ENCODE measurements around the gene CYP17A1.
"Not testable (repeated sequence)": the region's sequence is repeated elsewhere in the genome, so short reads cannot be mapped to it uniquely, and the experiment has no call there.

The CYP17A1 gene

DNA sequence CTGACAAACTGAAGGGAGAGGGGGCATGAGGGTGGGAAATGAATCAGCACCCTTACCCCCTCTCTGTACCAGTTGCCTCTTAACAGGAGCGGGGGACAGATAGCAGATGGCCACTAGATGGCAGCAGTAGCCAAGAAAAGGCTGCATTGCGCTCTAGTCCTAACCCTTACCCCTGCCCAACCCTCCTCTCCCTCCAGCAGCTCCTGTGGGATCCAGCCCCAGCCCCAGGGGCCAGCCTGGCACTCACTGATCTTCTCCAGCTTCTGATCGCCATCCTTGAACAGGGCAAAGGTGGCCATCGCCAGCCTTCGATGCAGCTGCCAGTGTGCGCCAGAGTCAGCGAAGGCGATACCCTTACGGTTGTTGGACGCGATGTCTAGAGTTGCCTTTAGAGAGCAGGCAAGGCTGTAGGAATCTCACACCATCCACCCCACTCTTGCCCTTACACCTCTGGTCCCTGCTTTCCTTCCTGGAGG, 2.2 kb downstream of the CYP17A1 start:
- DNase-seq (ENCODE audit: low spot score), result peak; percentile 78

- DNase-seq (ENCODE audit: low spot score), result no peak
Measured at GRCh38 chr10:102834143-102834542, 3.1 kb downstream of the CYP17A1 start.

- no peak for DNase-seq (ENCODE audit: low spot score)
Measured at GRCh38 chr10:102832987-102833386, 4.2 kb downstream of the CYP17A1 start.

DNA sequence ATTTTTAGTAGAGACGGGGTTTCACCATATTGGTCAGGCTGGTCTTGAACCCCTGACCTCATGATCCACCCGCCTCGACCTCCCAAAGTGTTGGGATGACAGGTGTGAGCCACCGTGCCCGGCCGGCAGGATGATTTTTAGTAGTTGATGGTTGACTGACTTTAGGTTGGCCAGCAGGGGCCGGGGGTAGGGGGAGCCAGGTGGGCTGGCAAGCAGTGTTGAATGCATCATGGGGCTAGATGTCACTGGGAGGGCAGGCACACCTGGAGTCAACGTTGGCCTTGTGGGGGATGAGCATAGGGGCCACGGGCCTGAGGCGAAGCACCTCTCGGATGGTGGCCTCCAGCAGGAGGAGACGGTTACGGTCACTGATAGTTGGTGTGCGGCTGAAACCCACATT, 5.0 kb downstream of the CYP17A1 start:
- no peak for DNase-seq (ENCODE audit: low spot score)

GRCh38 chr10:102831322-102832071, 5.7 kb downstream of the CYP17A1 start:
- DNase-seq (ENCODE audit: low spot score), result no peak

DNA sequence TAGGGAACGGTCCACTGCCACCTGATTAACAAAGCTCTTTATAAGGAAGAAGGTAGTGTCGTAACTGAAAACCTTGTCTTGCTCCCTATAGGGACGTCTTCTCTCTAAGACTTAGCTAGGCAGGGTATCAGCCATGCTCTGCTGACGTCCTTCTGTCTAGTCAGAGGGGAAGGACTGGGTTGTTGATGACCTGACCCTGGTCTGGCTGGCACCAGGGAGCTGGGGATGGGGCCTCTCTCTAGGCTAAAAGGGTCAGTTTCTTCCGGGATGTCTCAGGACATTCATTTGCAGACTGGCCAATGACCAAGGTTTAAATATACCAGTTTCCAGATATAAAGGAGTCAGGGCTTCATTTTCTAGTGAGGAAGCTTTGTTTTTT, 9.6 kb downstream of the CYP17A1 start:
- DNase-seq (ENCODE audit: low spot score), result no peak

DNA sequence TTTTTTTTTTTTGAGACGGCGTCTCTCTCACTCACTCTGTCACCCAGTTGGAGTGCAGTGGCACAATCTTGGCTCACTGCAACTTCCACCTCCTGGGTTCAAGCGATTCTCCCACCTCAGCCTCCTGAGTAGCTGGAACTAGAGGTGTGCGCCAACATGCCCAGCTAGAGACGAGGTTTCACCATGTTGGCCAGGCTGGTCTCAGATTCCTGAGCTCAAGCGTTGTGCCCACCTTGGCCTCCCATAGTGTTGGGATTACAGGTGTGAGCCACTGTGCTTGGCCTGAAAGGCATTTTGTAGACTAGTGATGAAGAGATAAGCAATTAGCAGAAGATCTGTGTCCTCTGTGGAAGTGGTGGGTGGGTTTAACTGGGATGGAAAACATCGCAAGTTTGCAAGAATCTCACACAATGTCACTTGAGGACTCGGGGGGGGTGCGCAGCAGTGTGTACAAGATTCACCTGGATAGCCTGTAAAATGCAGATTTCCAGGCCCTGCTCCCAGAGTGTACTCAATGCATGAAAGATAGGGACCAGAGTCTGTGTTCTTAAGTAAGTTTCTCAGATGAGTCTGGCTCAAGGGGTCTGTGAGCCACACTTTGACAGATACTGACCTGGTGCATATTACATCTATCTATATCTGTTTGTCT, 10.9 kb downstream of the CYP17A1 start:
- no peak for DNase-seq (ENCODE audit: low spot score)

DNA sequence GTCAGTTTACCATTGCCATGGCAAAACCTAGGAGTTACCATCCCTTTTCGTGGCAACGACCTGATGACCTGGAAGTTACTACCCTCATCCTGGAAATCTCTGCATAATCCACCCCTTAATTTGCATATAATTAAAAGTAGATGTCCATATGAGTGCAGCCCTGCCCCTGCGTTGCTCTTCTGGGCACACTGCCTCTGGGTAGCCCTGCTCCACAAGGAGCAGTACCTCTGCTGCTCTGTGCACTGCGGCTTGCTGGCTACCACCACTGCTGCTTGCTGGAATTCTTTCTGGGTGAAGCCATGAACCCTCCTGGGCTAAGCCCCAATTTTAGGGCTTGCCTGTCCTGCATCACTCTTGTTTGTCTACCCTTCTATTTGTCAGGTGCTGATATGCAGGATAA, 12.5 kb downstream of the CYP17A1 start:
- no peak for DNase-seq (ENCODE audit: low spot score)

DNA sequence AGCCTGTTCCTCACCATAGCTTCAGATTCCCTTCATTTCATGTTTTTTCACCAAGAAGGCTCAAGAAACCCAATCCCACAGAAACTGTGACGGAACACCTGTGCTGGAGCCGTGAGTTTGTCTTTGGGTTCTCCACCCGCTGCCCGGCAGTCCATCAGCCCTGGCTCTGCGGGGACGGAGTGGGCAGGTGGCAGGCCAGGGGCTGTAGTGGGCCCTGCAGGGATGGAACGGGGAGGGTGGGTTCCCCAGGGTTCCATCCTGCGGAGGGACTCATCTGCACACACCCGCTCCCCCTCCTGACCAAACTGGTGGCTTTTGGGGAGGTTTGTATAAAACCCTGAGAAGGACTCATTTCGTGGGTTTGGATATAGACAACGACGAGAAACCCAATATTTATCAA, 15.0 kb downstream of the CYP17A1 start:
- DNase-seq (ENCODE audit: low spot score), result no peak

DNA sequence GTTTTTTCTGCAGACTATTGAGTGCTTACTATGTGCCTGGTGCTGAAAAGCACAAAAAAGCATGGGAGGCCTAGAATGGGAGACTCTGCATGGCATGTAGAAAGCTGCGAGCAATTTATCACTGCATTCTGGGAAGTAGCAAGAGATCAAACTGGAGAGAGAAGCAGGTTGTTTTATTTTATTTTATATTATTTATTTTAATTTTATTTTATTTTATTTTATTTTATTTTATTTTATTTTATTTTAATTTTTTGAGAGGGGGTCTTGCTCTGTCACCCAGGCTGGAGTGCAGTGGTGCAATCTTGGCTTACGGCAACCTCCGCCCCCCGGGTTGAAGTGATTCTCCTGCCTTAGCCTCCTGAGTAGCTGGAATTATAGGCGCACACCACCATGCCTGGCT, 17.2 kb downstream of the CYP17A1 start:
- not testable (repeated sequence) for DNase-seq (ENCODE audit: low spot score)

GRCh38 chr10:102819054-102819453, 18.2 kb downstream of the CYP17A1 start:
- no peak for DNase-seq (ENCODE audit: low spot score)

DNA sequence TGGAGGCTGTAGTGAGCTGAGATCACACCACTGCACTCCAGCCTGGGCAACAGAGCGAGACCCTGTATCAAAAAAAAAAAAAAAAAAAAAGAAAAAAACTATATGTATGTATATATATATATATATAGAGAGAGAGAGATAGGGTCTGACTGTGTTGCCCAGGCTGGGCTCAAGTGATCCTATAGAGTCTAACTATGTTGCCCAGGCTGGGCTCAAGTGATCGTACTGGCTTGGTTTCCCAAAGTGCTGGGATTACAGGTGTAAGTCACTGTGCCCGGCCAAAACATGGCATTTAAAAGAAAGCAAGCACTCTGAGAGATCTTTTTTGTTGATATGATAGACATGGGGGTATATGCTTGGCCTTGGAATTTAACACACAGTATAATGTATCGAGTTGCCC, 20.0 kb downstream of the CYP17A1 start:
- no peak for DNase-seq (ENCODE audit: low spot score)

- DNase-seq (ENCODE audit: low spot score), result no peak
Measured at GRCh38 chr10:102815790-102816549, 21.2 kb downstream of the CYP17A1 start.

GRCh38 chr10:102814873-102815661, 22.1 kb downstream of the CYP17A1 start:
- no peak for DNase-seq (ENCODE audit: low spot score)

DNA sequence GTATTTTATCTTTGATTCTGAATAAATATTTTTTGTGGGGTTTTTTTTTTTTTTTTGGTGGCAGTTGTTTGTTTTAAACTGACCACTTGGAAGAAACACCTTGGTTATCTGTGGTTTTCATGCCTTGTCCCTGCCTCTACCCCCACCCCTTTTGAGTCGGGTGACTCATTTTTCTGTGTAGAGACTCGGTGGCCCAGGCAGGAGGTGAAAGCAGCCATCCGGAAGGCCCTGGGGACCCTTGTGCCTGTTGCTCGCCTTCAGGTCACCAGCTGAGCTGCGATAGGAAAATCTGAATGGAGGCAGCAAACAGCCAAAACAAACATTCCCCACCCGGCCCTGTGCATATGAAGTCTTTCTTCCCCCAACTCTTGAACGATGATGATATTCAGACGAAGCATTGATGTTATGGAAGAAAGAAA, 22.8 kb downstream of the CYP17A1 start:
- DNase-seq (ENCODE audit: low spot score), result no peak

DNA sequence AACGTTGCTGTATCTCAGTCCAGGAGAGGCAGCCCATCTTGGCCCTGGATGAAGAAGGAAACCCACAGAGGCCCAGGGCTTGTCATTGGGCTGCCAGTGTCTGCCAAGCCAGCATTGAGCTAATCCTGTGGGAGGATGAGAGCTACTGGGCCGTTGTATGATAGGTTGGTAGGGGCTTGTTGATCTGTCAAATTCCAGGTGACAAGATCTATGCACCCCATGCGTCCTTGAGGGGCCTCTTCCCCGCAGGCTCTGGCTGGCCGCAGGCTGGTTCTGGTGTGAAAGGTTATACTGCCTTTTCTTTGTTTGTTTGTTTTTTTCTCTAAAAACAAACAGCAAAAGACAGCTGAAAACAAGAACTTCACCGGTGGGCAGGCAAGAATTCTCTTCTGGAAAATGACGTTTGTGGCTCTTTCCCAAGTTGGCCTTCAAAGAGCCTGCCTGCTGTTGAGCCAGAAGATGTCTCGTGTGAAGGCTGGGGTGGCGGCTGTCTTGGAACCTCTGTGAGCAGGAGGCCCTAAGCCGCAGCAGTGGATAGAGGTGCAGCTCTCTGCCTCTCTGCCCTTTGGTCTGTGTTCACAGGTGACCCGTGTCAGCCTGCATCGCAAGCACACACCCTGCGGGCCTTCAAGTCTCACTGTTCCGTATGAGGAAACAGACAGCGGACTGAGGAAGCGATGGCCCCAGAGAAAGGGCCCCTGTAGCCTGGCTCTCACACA, 23.3 kb downstream of the CYP17A1 start:
- no peak for DNase-seq (ENCODE audit: low spot score)

DNA sequence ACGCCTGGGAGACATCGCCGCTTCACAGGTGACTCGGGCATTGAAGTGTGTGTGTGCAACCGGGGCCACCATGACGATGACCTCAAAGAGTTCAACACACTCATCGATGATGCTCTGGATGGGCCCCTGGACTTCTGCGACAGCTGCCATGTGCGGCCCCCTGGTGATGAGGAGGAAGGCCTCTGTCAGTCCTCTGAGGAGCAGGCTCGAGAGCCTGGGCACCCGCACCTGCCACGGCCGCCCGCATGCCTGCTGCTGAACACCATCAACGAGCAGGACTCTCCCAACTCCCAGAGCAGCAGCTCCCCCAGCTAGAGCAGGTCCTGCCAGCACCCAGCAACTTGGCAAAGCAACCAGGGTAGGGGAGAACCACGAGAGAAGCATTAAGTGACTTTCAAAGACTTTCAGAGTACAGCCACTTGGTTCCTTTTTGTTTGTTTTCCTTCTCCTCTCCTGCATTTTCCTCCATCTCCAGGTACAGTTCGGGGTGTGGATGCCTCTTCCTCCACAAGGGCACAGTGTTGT, 24.1 kb downstream of the CYP17A1 start:
- no peak for DNase-seq (ENCODE audit: low spot score)

GRCh38 chr10:102812231-102812876, 24.9 kb downstream of the CYP17A1 start:
- no peak for DNase-seq (ENCODE audit: low spot score)

GRCh38 chr10:102811346-102811745, 25.9 kb downstream of the CYP17A1 start:
- no peak for DNase-seq (ENCODE audit: low spot score)

GRCh38 chr10:102808380-102808779, 28.8 kb downstream of the CYP17A1 start:
- no peak for DNase-seq (ENCODE audit: low spot score)
